Measurements from ENCODE around the gene DGKB. TPM values are rescaled to one million over a fixed set of nuclear protein-coding genes. Genes with fewer than 3 reads are reported as not detected.

DGKB gene
- total RNA-seq, 1 donor from 2014 or later, result not detected

GRCh38 chr7:14156436-14156835 is 746.1 kb downstream of the DGKB start:
- intact Hi-C loops (cut with micrococcal nuclease), result no loop called here

- intact Hi-C loops (cut with micrococcal nuclease), result no loop called here
These were observed 753.6 kb downstream of the DGKB start for GRCh38 chr7:14148974-14149373.

GRCh38 chr7:14147532-14147931 is 755.0 kb downstream of the DGKB start:
- intact Hi-C loops (cut with micrococcal nuclease), result no loop called here

GRCh38 chr7:14144538-14144937 is 758.0 kb downstream of the DGKB start:
- intact Hi-C loops (cut with micrococcal nuclease), result no loop called here

GRCh38 chr7:14144109-14144508 is 758.4 kb downstream of the DGKB start:
- intact Hi-C loops (cut with micrococcal nuclease), result no loop called here

GRCh38 chr7:14137676-14138075 is 764.9 kb downstream of the DGKB start:
- intact Hi-C loops (cut with micrococcal nuclease), result no loop called here

GRCh38 chr7:14133752-14134151 is 768.8 kb downstream of the DGKB start:
- intact Hi-C loops (cut with micrococcal nuclease), result no loop called here

GRCh38 chr7:14125998-14126397 is 776.6 kb downstream of the DGKB start:
- intact Hi-C loops (cut with micrococcal nuclease), result no loop called here

GRCh38 chr7:14124716-14125115 is 777.8 kb downstream of the DGKB start:
- intact Hi-C loops (cut with micrococcal nuclease), result no loop called here

- intact Hi-C loops (cut with micrococcal nuclease), result no loop called here
These were observed 778.6 kb downstream of the DGKB start for GRCh38 chr7:14123923-14124322.

GRCh38 chr7:14115701-14116100 is 786.9 kb downstream of the DGKB start:
- intact Hi-C loops (cut with micrococcal nuclease), result no loop called here

- intact Hi-C loops (cut with micrococcal nuclease), result no loop called here
These were observed 797.7 kb downstream of the DGKB start for GRCh38 chr7:14104861-14105260.

GRCh38 chr7:14096159-14096558 is 806.4 kb downstream of the DGKB start:
- intact Hi-C loops (cut with micrococcal nuclease), result no loop called here

- intact Hi-C loops (cut with micrococcal nuclease), result no loop called here
These were observed 807.2 kb downstream of the DGKB start for GRCh38 chr7:14095233-14095950.
